ENCODE data around the gene SCTR.

DNA sequence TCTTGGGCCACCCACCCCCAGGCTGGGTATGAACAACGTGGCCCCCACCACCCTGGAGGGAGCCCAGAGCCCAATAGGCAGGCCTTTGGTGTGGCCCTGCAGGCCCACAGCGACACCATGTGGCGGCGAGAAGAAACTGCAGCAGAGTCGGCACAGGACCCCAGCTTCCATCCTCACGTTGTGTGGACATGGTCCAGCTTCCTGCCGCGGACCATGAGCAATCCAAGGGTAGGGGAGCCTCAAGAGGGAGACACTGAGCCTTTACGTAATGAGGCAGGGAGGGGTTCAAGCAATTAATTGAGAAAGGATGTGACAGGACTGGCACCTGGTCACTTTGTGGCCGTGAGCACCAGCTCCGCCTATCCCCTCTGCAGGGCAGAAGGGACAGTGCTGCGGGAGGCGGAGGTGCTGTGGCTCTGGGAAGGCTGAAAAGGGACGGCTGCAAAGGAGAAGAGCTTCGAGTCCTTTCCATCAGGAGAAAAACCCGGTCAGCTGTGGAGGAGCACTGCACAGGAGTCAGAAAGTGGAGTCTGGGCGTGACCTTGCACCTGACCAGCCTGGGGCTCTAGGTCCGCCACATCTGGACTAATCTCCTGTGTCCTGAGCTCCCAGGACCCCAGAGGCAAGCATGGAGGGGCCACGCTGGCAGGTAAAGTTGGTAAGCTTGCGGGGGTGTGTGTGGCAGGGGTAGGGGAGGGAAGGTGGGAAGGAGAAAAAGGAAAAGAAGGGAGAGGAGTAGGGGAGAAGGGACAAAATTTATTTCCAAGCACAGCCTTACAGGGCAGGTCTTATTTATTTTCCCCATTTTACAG lies 47.8 kb downstream of the SCTR start:
- TF ChIP-seq, protein P1, sequence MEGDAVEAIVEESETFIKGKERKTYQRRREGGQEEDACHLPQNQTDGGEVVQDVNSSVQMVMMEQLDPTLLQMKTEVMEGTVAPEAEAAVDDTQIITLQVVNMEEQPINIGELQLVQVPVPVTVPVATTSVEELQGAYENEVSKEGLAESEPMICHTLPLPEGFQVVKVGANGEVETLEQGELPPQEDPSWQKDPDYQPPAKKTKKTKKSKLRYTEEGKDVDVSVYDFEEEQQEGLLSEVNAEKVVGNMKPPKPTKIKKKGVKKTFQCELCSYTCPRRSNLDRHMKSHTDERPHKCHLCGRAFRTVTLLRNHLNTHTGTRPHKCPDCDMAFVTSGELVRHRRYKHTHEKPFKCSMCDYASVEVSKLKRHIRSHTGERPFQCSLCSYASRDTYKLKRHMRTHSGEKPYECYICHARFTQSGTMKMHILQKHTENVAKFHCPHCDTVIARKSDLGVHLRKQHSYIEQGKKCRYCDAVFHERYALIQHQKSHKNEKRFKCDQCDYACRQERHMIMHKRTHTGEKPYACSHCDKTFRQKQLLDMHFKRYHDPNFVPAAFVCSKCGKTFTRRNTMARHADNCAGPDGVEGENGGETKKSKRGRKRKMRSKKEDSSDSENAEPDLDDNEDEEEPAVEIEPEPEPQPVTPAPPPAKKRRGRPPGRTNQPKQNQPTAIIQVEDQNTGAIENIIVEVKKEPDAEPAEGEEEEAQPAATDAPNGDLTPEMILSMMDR (IDR thresholded peaks at IDR 0.05) = peak; percentile 99
- TF ChIP-seq SMAD3 (CRISPR knock-in tag; IDR thresholded peaks at IDR 0.05; ENCODE audit: borderline replicate concordance) (no peak), GABPB1 (CRISPR knock-in tag; IDR thresholded peaks at IDR 0.05) (peak; percentile 49; the same call in 1 of the 2 replicates)
- TF ChIP-seq, protein P2, sequence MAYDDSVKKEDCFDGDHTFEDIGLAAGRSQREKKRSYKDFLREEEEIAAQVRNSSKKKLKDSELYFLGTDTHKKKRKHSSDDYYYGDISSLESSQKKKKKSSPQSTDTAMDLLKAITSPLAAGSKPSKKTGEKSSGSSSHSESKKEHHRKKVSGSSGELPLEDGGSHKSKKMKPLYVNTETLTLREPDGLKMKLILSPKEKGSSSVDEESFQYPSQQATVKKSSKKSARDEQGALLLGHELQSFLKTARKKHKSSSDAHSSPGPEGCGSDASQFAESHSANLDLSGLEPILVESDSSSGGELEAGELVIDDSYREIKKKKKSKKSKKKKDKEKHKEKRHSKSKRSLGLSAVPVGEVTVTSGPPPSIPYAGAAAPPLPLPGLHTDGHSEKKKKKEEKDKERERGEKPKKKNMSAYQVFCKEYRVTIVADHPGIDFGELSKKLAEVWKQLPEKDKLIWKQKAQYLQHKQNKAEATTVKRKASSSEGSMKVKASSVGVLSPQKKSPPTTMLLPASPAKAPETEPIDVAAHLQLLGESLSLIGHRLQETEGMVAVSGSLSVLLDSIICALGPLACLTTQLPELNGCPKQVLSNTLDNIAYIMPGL (CRISPR knock-in tag; IDR thresholded peaks at IDR 0.05) = no peak; the same call in 1 of the 2 replicates
